ENCODE data around the gene POMT2. TPM values are rescaled to one million over a fixed set of nuclear protein-coding genes. Genes with fewer than 3 reads are reported as not detected.

Gene POMT2
- total RNA-seq, 2 experiments from 2014 or later, result 7.6 to 8.2 TPM

DNA sequence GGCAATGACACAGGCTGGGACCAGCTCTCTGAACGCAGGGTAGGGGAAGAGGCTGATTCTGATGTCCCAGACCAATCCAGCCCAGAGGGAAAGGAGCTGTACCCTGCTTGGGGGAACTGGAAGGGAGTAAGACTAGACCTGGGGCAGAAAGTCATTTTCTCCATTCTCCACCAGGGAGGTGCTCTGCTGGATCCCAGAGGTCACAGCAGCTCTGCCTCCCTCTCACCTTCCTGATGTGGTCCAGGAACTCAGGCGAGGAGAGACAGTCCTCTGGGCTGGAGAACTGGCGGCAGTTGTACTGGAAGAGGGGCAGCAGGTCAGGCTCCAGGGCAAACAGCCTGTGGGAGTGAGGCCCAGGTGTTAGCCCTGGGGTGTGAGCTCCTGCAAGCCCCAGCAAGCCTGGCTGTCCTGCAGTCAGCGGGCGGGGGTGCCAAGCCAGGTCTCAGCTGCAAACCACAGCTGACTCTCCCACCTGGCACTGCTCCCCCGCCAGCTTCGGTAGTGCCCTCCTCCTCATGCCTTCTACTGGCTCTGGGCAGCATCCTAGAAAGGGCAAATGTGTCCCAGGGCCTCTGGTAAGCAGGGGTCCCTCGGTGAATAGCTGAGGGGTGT, 51.6 kb downstream of the POMT2 start:
- peaks cover 38% of the 10 kb centered on the region for H3K27me3 Mint-ChIP-seq
- intact Hi-C loops (cut with DNase I, micrococcal nuclease), result no loop called here
- H3K4me3 Mint-ChIP-seq, result no peak overlapping the region
- H3K27ac Mint-ChIP-seq, result no peak overlapping the region
- H3K4me1 Mint-ChIP-seq (ENCODE audit: low read depth), result no peaks in the 10 kb centered on the region
- no peaks in the 10 kb centered on the region for H3K9me3 Mint-ChIP-seq
- DNase-seq (no peak), ATAC-seq (ENCODE audit: poor library complexity) (no peak)
- POLR2A ChIA-PET, result no interaction called here
- H3K4me1 ChIP-seq (ENCODE audit: insufficient read depth, low read length), result no peaks in the 10 kb centered on the region
- no peak overlapping the region for H3K4me3 ChIP-seq (ENCODE audit: low read length)
- no peak overlapping the region for H3K27ac ChIP-seq (ENCODE audit: low read depth in 1 of 2, low read length in 2 of 2)
- TF ChIP-seq, protein P1, sequence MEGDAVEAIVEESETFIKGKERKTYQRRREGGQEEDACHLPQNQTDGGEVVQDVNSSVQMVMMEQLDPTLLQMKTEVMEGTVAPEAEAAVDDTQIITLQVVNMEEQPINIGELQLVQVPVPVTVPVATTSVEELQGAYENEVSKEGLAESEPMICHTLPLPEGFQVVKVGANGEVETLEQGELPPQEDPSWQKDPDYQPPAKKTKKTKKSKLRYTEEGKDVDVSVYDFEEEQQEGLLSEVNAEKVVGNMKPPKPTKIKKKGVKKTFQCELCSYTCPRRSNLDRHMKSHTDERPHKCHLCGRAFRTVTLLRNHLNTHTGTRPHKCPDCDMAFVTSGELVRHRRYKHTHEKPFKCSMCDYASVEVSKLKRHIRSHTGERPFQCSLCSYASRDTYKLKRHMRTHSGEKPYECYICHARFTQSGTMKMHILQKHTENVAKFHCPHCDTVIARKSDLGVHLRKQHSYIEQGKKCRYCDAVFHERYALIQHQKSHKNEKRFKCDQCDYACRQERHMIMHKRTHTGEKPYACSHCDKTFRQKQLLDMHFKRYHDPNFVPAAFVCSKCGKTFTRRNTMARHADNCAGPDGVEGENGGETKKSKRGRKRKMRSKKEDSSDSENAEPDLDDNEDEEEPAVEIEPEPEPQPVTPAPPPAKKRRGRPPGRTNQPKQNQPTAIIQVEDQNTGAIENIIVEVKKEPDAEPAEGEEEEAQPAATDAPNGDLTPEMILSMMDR (IDR thresholded peaks at IDR 0.05), result no peak
- H3K36me3 ChIP-seq (ENCODE audit: insufficient read depth, low read length), result no peaks in the 10 kb centered on the region
- no peaks in the 10 kb centered on the region for H3K36me3 Mint-ChIP-seq (ENCODE audit: low read depth)
- H3K27me3 ChIP-seq (ENCODE audit: control insufficient read depth in 1 of 2, insufficient read depth in 2 of 2, low read length in 2 of 2), result peaks cover 22 to 36% of the 10 kb centered on the region in 2 experiments
- CTCF ChIA-PET, result no interaction called here
- H3K9me3 ChIP-seq (ENCODE audit: control insufficient read depth in 1 of 2, insufficient read depth in 1 of 2, low read length in 2 of 2), result peaks cover 0 to 4% of the 10 kb centered on the region in 2 experiments

DNA sequence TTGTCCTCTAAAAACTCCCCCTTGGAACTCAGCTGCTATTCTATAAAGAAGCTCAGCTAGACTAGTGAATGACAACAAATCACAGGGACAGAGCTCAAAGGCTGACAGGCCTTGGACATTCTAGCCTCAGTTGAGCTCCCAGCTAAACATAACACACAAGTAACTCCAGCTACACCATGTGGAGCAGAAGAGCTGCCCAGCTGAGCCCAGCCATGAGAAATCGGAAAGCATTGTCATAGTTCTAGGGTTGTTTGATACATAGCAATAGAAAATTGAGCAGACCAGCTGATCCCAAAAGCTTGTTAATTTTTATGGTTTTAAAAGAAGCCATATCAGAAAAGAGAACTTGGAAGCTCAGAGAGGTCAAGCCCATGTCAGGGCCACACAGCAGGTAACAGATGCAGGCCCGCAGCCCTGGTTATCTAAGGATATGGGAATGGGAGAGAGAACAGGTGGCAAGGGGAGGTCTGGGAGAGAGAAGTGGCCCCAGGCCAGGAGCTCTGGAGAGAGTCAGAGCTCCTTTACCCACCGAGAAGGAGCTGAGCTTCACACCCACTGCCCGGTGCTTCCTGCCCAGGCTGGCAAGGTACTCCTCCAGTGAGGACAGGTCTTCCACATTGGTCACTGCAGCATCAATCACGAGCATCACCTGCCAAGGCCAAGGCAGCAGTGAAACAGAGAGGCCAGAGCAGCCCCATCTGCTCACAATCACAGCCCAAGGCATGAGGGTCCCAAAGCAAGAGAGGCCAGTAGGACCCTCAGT, 52.6 kb downstream of the POMT2 start:
- ChIA-PET POLR2A (no interaction called here), CTCF (no interaction called here)
- DNase-seq (no peak), ATAC-seq (ENCODE audit: poor library complexity) (no peak)
- H3K36me3 Mint-ChIP-seq (ENCODE audit: low read depth), result no peaks in the 10 kb centered on the region
- H3K27ac Mint-ChIP-seq, result no peak overlapping the region
- no peaks in the 10 kb centered on the region for H3K4me1 Mint-ChIP-seq (ENCODE audit: low read depth)
- H3K27me3 Mint-ChIP-seq, result peaks cover 40% of the 10 kb centered on the region
- no peak overlapping the region for H3K4me3 ChIP-seq (ENCODE audit: low read length)
- no peaks in the 10 kb centered on the region for H3K4me1 ChIP-seq (ENCODE audit: insufficient read depth, low read length)
- no peaks in the 10 kb centered on the region for H3K36me3 ChIP-seq (ENCODE audit: insufficient read depth, low read length)
- H3K27me3 ChIP-seq (ENCODE audit: control insufficient read depth in 1 of 2, insufficient read depth in 2 of 2, low read length in 2 of 2), result peaks cover 22 to 36% of the 10 kb centered on the region in 2 experiments
- H3K27ac ChIP-seq (ENCODE audit: low read depth in 1 of 2, low read length in 2 of 2), result no peak overlapping the region
- no peak overlapping the region for H3K4me3 Mint-ChIP-seq
- TF ChIP-seq, protein P1 (IDR thresholded peaks at IDR 0.05), result no peak
- no peaks in the 10 kb centered on the region for H3K9me3 Mint-ChIP-seq
- H3K9me3 ChIP-seq (ENCODE audit: control insufficient read depth in 1 of 2, insufficient read depth in 1 of 2, low read length in 2 of 2), result peaks cover 0 to 4% of the 10 kb centered on the region in 2 experiments
- intact Hi-C loops (cut with DNase I, micrococcal nuclease), result no loop called here

DNA sequence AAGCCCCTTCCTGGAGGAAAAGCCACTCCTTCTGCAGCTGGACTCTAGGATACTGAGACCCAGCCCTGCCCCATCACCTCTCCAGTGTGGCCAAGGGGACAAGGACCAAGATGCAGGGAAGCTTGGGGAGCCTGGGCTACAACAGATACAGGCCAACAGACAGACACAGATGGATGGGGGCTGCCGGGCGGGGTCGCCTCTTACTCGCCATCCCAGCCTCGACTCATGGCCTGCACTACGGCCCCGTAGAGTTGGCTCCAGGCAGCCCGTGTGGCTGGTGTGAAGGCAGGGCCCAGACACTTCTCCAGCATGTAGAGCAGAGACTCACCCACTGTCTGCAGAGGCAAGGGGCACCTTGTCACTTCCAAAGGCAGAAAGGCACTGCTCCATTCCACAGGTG, 54.3 kb downstream of the POMT2 start:
- CTCF ChIA-PET, result no interaction called here
- peaks cover 37% of the 10 kb centered on the region for H3K27me3 Mint-ChIP-seq

More for the DNA sequence above, 54.3 kb downstream of the POMT2 start:
- Histone ChIP-seq H3K4me3 (ENCODE audit: low read length) (no peak overlapping the region), H3K27me3 (ENCODE audit: control insufficient read depth in 1 of 2, insufficient read depth in 2 of 2, low read length in 2 of 2) (peaks cover 17 to 24% of the 10 kb centered on the region in 2 experiments), H3K36me3 (ENCODE audit: insufficient read depth, low read length) (no peaks in the 10 kb centered on the region), H3K4me1 (ENCODE audit: insufficient read depth, low read length) (no peaks in the 10 kb centered on the region), H3K9me3 (ENCODE audit: control insufficient read depth in 1 of 2, insufficient read depth in 1 of 2, low read length in 2 of 2) (peaks cover 0 to 4% of the 10 kb centered on the region in 2 experiments), H3K27ac (ENCODE audit: low read depth in 1 of 2, low read length in 2 of 2) (no peak overlapping the region)
- no peak overlapping the region for H3K4me3 Mint-ChIP-seq
- no peaks in the 10 kb centered on the region for H3K36me3 Mint-ChIP-seq (ENCODE audit: low read depth)
- TF ChIP-seq, protein P1 (IDR thresholded peaks at IDR 0.05), result no peak
- no peaks in the 10 kb centered on the region for H3K9me3 Mint-ChIP-seq
- DNase-seq (no peak), ATAC-seq (ENCODE audit: poor library complexity) (no peak)
- POLR2A ChIA-PET, result no interaction called here
- H3K27ac Mint-ChIP-seq, result no peak overlapping the region
- no peaks in the 10 kb centered on the region for H3K4me1 Mint-ChIP-seq (ENCODE audit: low read depth)
- intact Hi-C loops (cut with DNase I, micrococcal nuclease), result no loop called here

Measured in CD4-positive, alpha-beta T cell (primary cell).